Activated T-helper 1 cell treated with anti-CD3 and anti-CD28 coated beads, Interleukin-2, amount 50 U/mL, for 16 hours (primary cell): Measurements from ENCODE around the gene PLPPR3.
"Not testable (repeated sequence)": the region's sequence is repeated elsewhere in the genome, so short reads cannot be mapped to it uniquely, and the experiment has no call there.

Source experiments
- DNase-seq, 2 donors: peaks; one replicate each; pipeline ENCODE4 v3.0.0-alpha.2; 2020; ENCODE audit warnings: low read depth in 1 of 2, low spot score in 1 of 2

PLPPR3 gene

GRCh38 chr19:854549-854948, 32.8 kb upstream of the PLPPR3 start:
- DNase-seq, result no peak

GRCh38 chr19:853614-854220, 32.0 kb upstream of the PLPPR3 start:
- not testable (repeated sequence) for DNase-seq

GRCh38 chr19:853014-853585, 31.3 kb upstream of the PLPPR3 start:
- no peak for DNase-seq

- DNase-seq, result no peak
Measured at GRCh38 chr19:852136-853013, 30.6 kb upstream of the PLPPR3 start, which contains the start of gene ELANE. Gene ELANE (plus strand): TSS chr19:852303. CDS start chr19:852329, 26 bp downstream.

- no peak for DNase-seq
Measured at GRCh38 chr19:850979-851335, 29.2 kb upstream of the PLPPR3 start.

- no peak for DNase-seq
Measured at GRCh38 chr19:850221-850978, 28.6 kb upstream of the PLPPR3 start.

GRCh38 chr19:849195-849594, 27.4 kb upstream of the PLPPR3 start:
- not testable (repeated sequence) for DNase-seq

- no peak for DNase-seq
Measured at GRCh38 chr19:848386-848921, 26.7 kb upstream of the PLPPR3 start.

GRCh38 chr19:845707-846521, 24.2 kb upstream of the PLPPR3 start:
- DNase-seq, result no peak

- no peak for DNase-seq
Measured at GRCh38 chr19:844546-844971, 22.8 kb upstream of the PLPPR3 start.

GRCh38 chr19:843836-844545, 22.2 kb upstream of the PLPPR3 start:
- no peak for DNase-seq

GRCh38 chr19:843180-843835, 21.6 kb upstream of the PLPPR3 start:
- no peak for DNase-seq

- DNase-seq, result not testable (repeated sequence)
Measured at GRCh38 chr19:842802-843179, 21.0 kb upstream of the PLPPR3 start.

- no peak for DNase-seq
Measured at GRCh38 chr19:840519-841206, 18.9 kb upstream of the PLPPR3 start, which contains the start of gene PRTN3. Gene PRTN3 (plus strand): TSS chr19:840999. CDS start chr19:841009, 10 bp downstream.

GRCh38 chr19:835210-835810, 13.6 kb upstream of the PLPPR3 start:
- no peak for DNase-seq

GRCh38 chr19:834216-834615, 12.5 kb upstream of the PLPPR3 start:
- no peak for DNase-seq

- no peak for DNase-seq
Measured at GRCh38 chr19:831407-832369, 9.9 kb upstream of the PLPPR3 start.
